WTC11 (cell line): ENCODE results near the gene FNDC11. TPM values are rescaled to one million over a fixed set of nuclear protein-coding genes. Genes with fewer than 3 reads are reported as not detected.

Experiments
- ATAC-seq: fragments of 200-7000 bp; cut with Tn5 transposase; 2 replicates; pipeline ENCODE4 v1.10.0; 2021; ENCODE audit warnings: mild to moderate bottlenecking, moderate library complexity
- CTCF ChIA-PET: fragments of 300-600 bp; sonication (Branson Sonifier 250); formaldehyde crosslinking; loops from one replicate; lab custom pipeline; 2021; ENCODE audit warnings: antibody characterized with exemption; lab: Charles Lee
- POLR2A ChIA-PET: fragments of 350-600 bp; sonication (Branson Sonifier 250); formaldehyde crosslinking; loops from one replicate; lab custom pipeline; 2021; ENCODE audit warnings: antibody characterized with exemption; lab: Charles Lee
- DNase-seq: peaks from one replicate; pipeline ENCODE4 v3.0.0; 2021; ENCODE audit warnings: low spot score
- H3K27ac Mint-ChIP-seq: 2 replicates; pipeline ENCODE4 v1.8.0; 2021; ENCODE audit warnings: mixed read lengths
- H3K27me3 Mint-ChIP-seq: 2 replicates; pipeline ENCODE4 v1.8.0; 2021; ENCODE audit warnings: low read depth, mild to moderate bottlenecking, moderate library complexity, mixed read lengths
- H3K36me3 Mint-ChIP-seq: 2 replicates; pipeline ENCODE4 v1.8.0; 2021; ENCODE audit warnings: mixed read lengths
- H3K4me1 Mint-ChIP-seq: 2 replicates; pipeline ENCODE4 v1.8.0; 2022; ENCODE audit warnings: mixed read lengths
- H3K4me3 Mint-ChIP-seq: 2 replicates; pipeline ENCODE4 v1.8.0; 2021; ENCODE audit warnings: mild to moderate bottlenecking, moderate library complexity, mixed read lengths
- H3K9me3 Mint-ChIP-seq: 2 replicates; pipeline ENCODE4 v1.8.0; 2021; ENCODE audit warnings: mixed read lengths
- CBFB ChIP-seq: sonication (generic); formaldehyde crosslinking; IDR thresholded peaks from 2 replicates; pipeline ENCODE4 v1.8.1; 2022; ENCODE audit warnings: mild to moderate bottlenecking, low read depth, missing genetic modification reagents
- CREB1 ChIP-seq: sonication (generic); formaldehyde crosslinking; IDR thresholded peaks from 2 replicates; pipeline ENCODE4 v1.8.0; 2023; ENCODE audit warnings: mild to moderate bottlenecking, missing genetic modification reagents
- FOXP1 ChIP-seq: sonication (generic); formaldehyde crosslinking; IDR thresholded peaks from 2 replicates; pipeline ENCODE4 v1.8.0; 2022; ENCODE audit warnings: missing genetic modification reagents, mild to moderate bottlenecking, moderate library complexity, borderline replicate concordance
- JAZF1 ChIP-seq: fragments of 250-450 bp; sonication (Bioruptor Pico); IDR thresholded peaks from 2 replicates; pipeline ENCODE4 v1.9.0; 2021; ENCODE audit warnings: moderate library complexity, mild to moderate bottlenecking, inconsistent platforms
- KAT7 ChIP-seq: sonication (generic); formaldehyde crosslinking; IDR thresholded peaks from 2 replicates; pipeline ENCODE4 v1.8.1; 2023; ENCODE audit warnings: missing genetic modification reagents, mild to moderate bottlenecking, borderline replicate concordance
- SP1 ChIP-seq: sonication (generic); formaldehyde crosslinking; conservative IDR thresholded peaks from 2 replicates; pipeline ENCODE4 v1.8.1; 2022; ENCODE audit warnings: missing genetic modification reagents
- TEAD1 ChIP-seq: sonication (generic); formaldehyde crosslinking; IDR thresholded peaks from 2 replicates; pipeline ENCODE4 v1.8.0; 2022; ENCODE audit warnings: mild to moderate bottlenecking, missing genetic modification reagents
- ZNF416 ChIP-seq: fragments of 250-450 bp; sonication (Bioruptor Pico); IDR thresholded peaks from 2 replicates; pipeline ENCODE4 v1.9.0; 2021; ENCODE audit warnings: mild to moderate bottlenecking, inconsistent platforms
- total RNA-seq: library from RNA; stranded (reverse); gene quantifications from 3 replicates; pipeline ENCODE4 v1.2.3, GENCODE V29; 2021
- TF ChIP-seq, protein P1 (sequence below): sonication (generic); formaldehyde crosslinking; conservative IDR thresholded peaks from 2 replicates; pipeline ENCODE4 v1.8.1; 2023; ENCODE audit warnings: mild to moderate bottlenecking, low read depth, missing genetic modification reagents, moderate library complexity
- TF ChIP-seq, protein P2 (sequence below): sonication (generic); formaldehyde crosslinking; IDR thresholded peaks from 2 replicates; pipeline ENCODE4 v1.8.1; 2022; ENCODE audit warnings: low read depth, mild to moderate bottlenecking, moderate library complexity, missing genetic modification reagents, borderline replicate concordance
- TF ChIP-seq, protein P3 (sequence below): fragments of 250-450 bp; sonication (Bioruptor Pico); IDR thresholded peaks from 2 replicates; pipeline ENCODE4 v1.9.0; 2021; ENCODE audit warnings: mild to moderate bottlenecking
- TF ChIP-seq, protein P4 (sequence below): sonication (generic); formaldehyde crosslinking; conservative IDR thresholded peaks from 2 replicates; pipeline ENCODE4 v1.8.1; 2022; ENCODE audit warnings: mild to moderate bottlenecking, missing genetic modification reagents
- TF ChIP-seq, protein P5 (sequence below): sonication (generic); formaldehyde crosslinking; IDR thresholded peaks from 2 replicates; pipeline ENCODE4 v1.8.1; 2023; ENCODE audit warnings: mild to moderate bottlenecking, missing genetic modification reagents, moderate library complexity
- TF ChIP-seq, protein P6 (sequence below): sonication (generic); formaldehyde crosslinking; IDR thresholded peaks from 2 replicates; pipeline ENCODE4 v1.8.0; 2023; ENCODE audit warnings: missing genetic modification reagents
- TF ChIP-seq, protein P7 (sequence below): fragments of 250-450 bp; sonication (Bioruptor Pico); conservative IDR thresholded peaks from 2 replicates; pipeline ENCODE4 v1.9.0; 2021; ENCODE audit warnings: mild to moderate bottlenecking
- TF ChIP-seq, protein P8 (sequence below): fragments of 200-600 bp; IDR thresholded peaks from 2 replicates; pipeline ENCODE4 v1.8.0; 2022; ENCODE audit warnings: antibody characterized with exemption
- TF ChIP-seq, protein P9 (sequence below): sonication (generic); formaldehyde crosslinking; IDR thresholded peaks from 2 replicates; pipeline ENCODE4 v1.8.0; 2022; ENCODE audit warnings: mild to moderate bottlenecking, missing genetic modification reagents

FNDC11 gene
- total RNA-seq, 1 experiment from 2014 or later = 3.8 TPM

DNA sequence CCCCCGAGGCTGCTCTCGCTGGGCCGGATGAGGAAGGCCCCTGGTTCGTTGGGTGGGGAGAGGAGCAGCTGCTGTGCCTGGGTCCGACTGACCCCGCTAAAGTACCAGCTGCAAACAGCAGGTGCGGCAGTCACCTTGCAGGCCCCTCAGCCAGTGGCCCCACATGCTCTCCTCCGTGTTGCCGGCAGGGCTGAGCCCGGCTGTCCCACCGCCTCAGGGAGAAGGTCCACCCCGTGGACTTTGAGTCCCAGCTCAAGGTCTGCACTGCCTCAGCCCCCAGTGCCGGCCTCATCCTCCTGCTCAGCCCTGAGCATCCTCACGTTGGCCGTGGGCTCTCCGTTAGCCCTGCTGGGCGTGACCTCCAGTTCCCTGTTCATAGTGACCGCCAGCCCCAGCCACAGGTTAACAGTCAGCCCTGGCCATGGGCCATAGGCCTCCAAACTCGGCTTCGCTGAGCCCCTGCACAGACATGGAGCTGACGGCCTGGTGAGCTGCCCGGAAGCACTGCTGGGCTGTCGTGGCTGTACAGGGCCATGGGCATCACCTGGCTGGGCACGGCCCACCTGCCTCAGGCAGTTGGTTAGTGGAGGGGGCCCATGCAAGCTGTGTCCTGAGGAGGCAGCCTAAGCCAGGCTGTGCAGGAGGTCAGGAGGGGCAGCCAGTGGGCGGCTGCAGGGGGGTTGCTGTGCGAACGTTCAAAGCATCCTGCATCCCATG is 9.6 kb upstream of the FNDC11 start:
- TF ChIP-seq JAZF1 (CRISPR knock-in tag) (no peak), CREB1 (CRISPR knock-in tag) (no peak), KAT7 (CRISPR knock-in tag) (no peak), ZNF416 (no peak)
- TF ChIP-seq, protein P1, sequence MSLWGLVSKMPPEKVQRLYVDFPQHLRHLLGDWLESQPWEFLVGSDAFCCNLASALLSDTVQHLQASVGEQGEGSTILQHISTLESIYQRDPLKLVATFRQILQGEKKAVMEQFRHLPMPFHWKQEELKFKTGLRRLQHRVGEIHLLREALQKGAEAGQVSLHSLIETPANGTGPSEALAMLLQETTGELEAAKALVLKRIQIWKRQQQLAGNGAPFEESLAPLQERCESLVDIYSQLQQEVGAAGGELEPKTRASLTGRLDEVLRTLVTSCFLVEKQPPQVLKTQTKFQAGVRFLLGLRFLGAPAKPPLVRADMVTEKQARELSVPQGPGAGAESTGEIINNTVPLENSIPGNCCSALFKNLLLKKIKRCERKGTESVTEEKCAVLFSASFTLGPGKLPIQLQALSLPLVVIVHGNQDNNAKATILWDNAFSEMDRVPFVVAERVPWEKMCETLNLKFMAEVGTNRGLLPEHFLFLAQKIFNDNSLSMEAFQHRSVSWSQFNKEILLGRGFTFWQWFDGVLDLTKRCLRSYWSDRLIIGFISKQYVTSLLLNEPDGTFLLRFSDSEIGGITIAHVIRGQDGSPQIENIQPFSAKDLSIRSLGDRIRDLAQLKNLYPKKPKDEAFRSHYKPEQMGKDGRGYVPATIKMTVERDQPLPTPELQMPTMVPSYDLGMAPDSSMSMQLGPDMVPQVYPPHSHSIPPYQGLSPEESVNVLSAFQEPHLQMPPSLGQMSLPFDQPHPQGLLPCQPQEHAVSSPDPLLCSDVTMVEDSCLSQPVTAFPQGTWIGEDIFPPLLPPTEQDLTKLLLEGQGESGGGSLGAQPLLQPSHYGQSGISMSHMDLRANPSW (CRISPR knock-in tag) = no peak
- TF ChIP-seq, protein P2, sequence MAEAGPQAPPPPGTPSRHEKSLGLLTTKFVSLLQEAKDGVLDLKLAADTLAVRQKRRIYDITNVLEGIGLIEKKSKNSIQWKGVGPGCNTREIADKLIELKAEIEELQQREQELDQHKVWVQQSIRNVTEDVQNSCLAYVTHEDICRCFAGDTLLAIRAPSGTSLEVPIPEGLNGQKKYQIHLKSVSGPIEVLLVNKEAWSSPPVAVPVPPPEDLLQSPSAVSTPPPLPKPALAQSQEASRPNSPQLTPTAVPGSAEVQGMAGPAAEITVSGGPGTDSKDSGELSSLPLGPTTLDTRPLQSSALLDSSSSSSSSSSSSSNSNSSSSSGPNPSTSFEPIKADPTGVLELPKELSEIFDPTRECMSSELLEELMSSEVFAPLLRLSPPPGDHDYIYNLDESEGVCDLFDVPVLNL (CRISPR knock-in tag) = no peak
- TF ChIP-seq, protein P3, sequence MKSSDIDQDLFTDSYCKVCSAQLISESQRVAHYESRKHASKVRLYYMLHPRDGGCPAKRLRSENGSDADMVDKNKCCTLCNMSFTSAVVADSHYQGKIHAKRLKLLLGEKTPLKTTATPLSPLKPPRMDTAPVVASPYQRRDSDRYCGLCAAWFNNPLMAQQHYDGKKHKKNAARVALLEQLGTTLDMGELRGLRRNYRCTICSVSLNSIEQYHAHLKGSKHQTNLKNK (CRISPR knock-in tag) = no peak
- no peaks in the 10 kb centered on the region for H3K27me3 Mint-ChIP-seq
- ChIA-PET POLR2A (no interaction called here), CTCF (interaction anchor here (1.4 kb wide), 1 partner anchor 429 kb away, joined by 4 read pairs; no protein-coding TSS in a partner anchor)
- no peak overlapping the region for H3K27ac Mint-ChIP-seq
- H3K9me3 Mint-ChIP-seq = no peaks in the 10 kb centered on the region
- H3K4me3 Mint-ChIP-seq = no peak overlapping the region
- no peaks in the 10 kb centered on the region for H3K36me3 Mint-ChIP-seq
- peaks cover 9% of the 10 kb centered on the region for H3K4me1 Mint-ChIP-seq
- no peak for ATAC-seq
- DNase-seq = no peak

DNA sequence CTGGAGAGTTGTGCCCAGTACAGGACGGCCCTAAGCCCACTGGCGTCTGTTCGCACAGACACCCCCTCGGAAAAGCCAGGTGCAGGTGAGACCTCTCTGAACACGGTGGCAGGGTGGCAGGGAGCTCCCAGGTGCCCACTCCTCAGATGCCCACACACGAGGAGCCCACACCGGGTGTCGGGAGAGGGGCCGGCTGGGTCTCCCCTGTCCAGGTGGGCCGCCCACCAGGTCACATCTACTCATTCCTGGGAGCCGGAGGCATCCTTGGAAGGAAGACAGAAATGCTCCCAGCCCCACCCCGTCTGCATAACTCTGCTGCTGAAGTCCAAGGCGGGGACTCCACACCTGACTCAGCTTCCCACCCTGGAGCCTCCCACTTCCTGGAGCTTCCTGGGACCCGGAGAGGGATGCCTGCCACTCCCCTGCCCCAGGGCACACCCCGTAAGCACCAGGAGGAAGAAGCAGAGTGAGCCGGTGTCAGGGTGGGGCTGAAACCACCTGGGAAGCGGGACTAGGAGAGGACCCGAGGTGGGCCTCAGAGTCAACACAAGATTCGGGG is 8.9 kb upstream of the FNDC11 start:
- TF ChIP-seq, protein P4, sequence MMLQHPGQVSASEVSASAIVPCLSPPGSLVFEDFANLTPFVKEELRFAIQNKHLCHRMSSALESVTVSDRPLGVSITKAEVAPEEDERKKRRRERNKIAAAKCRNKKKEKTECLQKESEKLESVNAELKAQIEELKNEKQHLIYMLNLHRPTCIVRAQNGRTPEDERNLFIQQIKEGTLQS (CRISPR knock-in tag) = no peak
- TF ChIP-seq, protein P5, sequence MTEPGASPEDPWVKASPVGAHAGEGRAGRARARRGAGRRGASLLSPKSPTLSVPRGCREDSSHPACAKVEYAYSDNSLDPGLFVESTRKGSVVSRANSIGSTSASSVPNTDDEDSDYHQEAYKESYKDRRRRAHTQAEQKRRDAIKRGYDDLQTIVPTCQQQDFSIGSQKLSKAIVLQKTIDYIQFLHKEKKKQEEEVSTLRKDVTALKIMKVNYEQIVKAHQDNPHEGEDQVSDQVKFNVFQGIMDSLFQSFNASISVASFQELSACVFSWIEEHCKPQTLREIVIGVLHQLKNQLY = no peak
- no peak overlapping the region for H3K4me3 Mint-ChIP-seq
- ATAC-seq (no peak), DNase-seq (no peak)
- H3K27ac Mint-ChIP-seq = no peak overlapping the region
- ChIA-PET CTCF (interaction anchor here (1.4 to 3.4 kb wide), 2 partner anchors 8 to 429 kb away, joined by 4 to 48 read pairs; partner anchors contain the start of gene PTK6), POLR2A (no interaction called here)
- H3K4me1 Mint-ChIP-seq = peaks cover 11% of the 10 kb centered on the region
- H3K9me3 Mint-ChIP-seq = no peaks in the 10 kb centered on the region
- no peaks in the 10 kb centered on the region for H3K36me3 Mint-ChIP-seq
- H3K27me3 Mint-ChIP-seq = no peaks in the 10 kb centered on the region

DNA sequence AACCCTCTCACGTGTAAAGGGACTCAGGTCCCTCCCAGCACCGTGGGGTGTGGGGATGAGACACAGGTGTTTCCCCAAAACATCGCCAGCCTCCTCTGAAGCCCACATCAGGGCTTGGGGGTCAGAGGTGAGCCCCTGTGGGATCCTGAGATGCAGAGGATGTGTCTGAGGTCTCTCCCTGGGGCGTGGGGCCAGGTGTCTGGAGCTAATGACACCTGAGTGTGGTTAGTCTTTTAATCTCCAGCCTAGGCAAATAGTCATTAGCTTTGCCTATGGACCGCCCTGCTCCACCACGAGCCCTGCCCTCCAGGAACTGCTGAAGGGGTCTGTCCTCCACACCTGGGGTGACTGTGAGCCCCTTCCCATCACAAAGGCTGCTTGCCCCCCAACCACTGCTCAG is 8.1 kb upstream of the FNDC11 start:
- Mint-ChIP-seq H3K9me3 (no peaks in the 10 kb centered on the region), H3K4me1 (peaks cover 11% of the 10 kb centered on the region), H3K4me3 (no peak overlapping the region), H3K27ac (no peak overlapping the region), H3K36me3 (no peaks in the 10 kb centered on the region), H3K27me3 (no peaks in the 10 kb centered on the region)
- POLR2A ChIA-PET = interaction anchor here (0.5 kb wide), 1 partner anchor 170 kb away, joined by 4 read pairs; no protein-coding TSS in a partner anchor
- CTCF ChIA-PET = interaction anchor here (0.7 to 3.4 kb wide), 2 partner anchors 9 to 27 kb away, joined by 3 to 48 read pairs; partner anchors contain the start of gene PTK6
- ATAC-seq = no peak
- DNase-seq = no peak
- TF ChIP-seq, protein P6, sequence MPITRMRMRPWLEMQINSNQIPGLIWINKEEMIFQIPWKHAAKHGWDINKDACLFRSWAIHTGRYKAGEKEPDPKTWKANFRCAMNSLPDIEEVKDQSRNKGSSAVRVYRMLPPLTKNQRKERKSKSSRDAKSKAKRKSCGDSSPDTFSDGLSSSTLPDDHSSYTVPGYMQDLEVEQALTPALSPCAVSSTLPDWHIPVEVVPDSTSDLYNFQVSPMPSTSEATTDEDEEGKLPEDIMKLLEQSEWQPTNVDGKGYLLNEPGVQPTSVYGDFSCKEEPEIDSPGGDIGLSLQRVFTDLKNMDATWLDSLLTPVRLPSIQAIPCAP (CRISPR knock-in tag) = no peak
- TF ChIP-seq TEAD1 (no peak), CBFB (CRISPR knock-in tag) (no peak), FOXP1 (no peak), SP1 (CRISPR knock-in tag) (no peak)
- TF ChIP-seq, protein P7, sequence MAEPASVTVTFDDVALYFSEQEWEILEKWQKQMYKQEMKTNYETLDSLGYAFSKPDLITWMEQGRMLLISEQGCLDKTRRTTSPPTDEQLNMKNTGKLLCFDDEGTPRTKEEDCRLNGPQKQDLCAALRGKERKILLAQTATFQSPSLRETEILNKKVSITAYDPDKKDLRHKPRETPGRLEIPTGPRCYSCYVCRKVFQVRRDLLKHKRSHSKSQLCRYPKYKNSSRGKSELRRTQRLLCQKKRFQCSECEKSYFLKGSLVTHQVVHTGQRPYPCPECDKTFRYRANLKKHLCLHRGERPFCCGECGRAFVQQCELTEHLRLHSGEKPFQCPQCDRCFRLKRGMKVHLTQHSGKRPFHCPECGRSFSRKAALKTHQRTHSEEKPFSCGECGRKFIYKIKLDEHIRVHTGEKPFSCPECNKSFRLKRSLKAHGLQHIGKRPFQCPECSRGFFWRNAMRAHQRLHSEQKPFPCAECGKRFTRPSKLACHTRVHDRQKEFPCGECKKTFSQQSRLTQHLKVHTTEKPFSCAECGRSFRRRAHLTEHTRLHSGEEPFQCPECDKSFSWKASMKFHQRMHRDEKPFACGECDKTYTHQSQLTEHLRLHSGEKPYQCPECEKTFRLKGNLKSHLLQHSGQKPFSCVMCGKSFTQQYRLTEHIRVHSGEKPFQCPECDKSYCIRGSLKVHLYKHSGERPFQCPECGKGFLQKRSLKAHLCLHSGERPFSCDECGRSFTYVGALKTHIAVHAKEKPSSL (CRISPR knock-in tag) = no peak
- TF ChIP-seq, protein P8, sequence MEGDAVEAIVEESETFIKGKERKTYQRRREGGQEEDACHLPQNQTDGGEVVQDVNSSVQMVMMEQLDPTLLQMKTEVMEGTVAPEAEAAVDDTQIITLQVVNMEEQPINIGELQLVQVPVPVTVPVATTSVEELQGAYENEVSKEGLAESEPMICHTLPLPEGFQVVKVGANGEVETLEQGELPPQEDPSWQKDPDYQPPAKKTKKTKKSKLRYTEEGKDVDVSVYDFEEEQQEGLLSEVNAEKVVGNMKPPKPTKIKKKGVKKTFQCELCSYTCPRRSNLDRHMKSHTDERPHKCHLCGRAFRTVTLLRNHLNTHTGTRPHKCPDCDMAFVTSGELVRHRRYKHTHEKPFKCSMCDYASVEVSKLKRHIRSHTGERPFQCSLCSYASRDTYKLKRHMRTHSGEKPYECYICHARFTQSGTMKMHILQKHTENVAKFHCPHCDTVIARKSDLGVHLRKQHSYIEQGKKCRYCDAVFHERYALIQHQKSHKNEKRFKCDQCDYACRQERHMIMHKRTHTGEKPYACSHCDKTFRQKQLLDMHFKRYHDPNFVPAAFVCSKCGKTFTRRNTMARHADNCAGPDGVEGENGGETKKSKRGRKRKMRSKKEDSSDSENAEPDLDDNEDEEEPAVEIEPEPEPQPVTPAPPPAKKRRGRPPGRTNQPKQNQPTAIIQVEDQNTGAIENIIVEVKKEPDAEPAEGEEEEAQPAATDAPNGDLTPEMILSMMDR = no peak
- TF ChIP-seq, protein P9, sequence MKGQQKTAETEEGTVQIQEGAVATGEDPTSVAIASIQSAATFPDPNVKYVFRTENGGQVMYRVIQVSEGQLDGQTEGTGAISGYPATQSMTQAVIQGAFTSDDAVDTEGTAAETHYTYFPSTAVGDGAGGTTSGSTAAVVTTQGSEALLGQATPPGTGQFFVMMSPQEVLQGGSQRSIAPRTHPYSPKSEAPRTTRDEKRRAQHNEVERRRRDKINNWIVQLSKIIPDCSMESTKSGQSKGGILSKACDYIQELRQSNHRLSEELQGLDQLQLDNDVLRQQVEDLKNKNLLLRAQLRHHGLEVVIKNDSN (CRISPR knock-in tag) = no peak
